GM12878 (cell line): ENCODE data around the gene SPATS2L. TPM values are rescaled to one million over a fixed set of nuclear protein-coding genes. Genes with fewer than 3 reads are reported as not detected.

Source experiments
- ATAC-seq: fragments of 200-7000 bp; cut with Tn5 transposase; 3 replicates; pipeline ENCODE4 v1.9.1; 2020; ENCODE audit warnings: mild to moderate bottlenecking, moderate library complexity
- BruUV-seq: library from RNA; stranded (reverse); fragments of 400-500 nt; replicated peaks from 2 replicates; lab custom pipeline; 2021; lab: Mats Ljungman, UMichigan
- CTCF ChIA-PET: fragments of 300-600 bp; sonication (Branson Sonifier 250); formaldehyde crosslinking; extraction: SDS; loops from one replicate; lab custom pipeline; 2021; ENCODE audit warnings: inconsistent platforms; lab: Yijun Ruan, JAX
- POLR2A ChIA-PET: fragments of 350-600 bp; formaldehyde crosslinking; extraction: SDS; loops from one replicate; lab custom pipeline; 2021; ENCODE audit warnings: inconsistent platforms; lab: Charles Lee
- RAD21 ChIA-PET: fragments of 300-600 bp; sonication (Branson Sonifier 250); formaldehyde crosslinking; loops from one replicate; lab custom pipeline; 2023; ENCODE audit warnings: antibody characterized with exemption; ENCODE audit not compliant: unreplicated experiment; lab: Charles Lee
- SMC1A ChIA-PET: fragments of 300-600 bp; sonication (Branson Sonifier 250); formaldehyde crosslinking; loops from one replicate; lab custom pipeline; 2023; ENCODE audit not compliant: unreplicated experiment, uncharacterized antibody; lab: Charles Lee
- DNase-seq: peaks from one replicate; pipeline ENCODE4 v3.0.0-alpha.2; 2011; ENCODE audit warnings: low read depth, low spot score
- FAIRE-seq: peaks from 3 replicates; lab custom pipeline; 2011; peaks lifted over from hg19 to GRCh38; lab: Jason Lieb, UNC
- H2AFZ ChIP-seq: 2 replicates; pipeline ENCODE4 v1.6.0; 2011; ENCODE audit warnings: low read depth, low read length, control low read depth; ENCODE audit not compliant: control insufficient read depth
- H3K27ac ChIP-seq: 2 replicates; pipeline ENCODE4 v1.5.1; 2011; ENCODE audit warnings: control low read depth; ENCODE audit not compliant: control insufficient read depth, insufficient read depth
- H3K27me3 ChIP-seq, 2 experiments: replicated peaks in 1 of 2; 2 replicates each; pipeline versions ENCODE4 v1.6.0 to v1.6.1; 2011; ENCODE audit warnings: low read length in 1 of 2; ENCODE audit not compliant: control insufficient read depth in 2 of 2, insufficient read depth in 2 of 2
- H3K36me3 ChIP-seq, 2 experiments: 2 replicates each; pipeline ENCODE4 v1.5.1; 2011; ENCODE audit warnings: low read length in 1 of 2; ENCODE audit not compliant: control insufficient read depth in 2 of 2, insufficient read depth in 2 of 2
- H3K4me1 ChIP-seq: 2 replicates; pipeline ENCODE4 v1.6.1; 2011; ENCODE audit warnings: mild to moderate bottlenecking, low read length, moderate library complexity, mixed read lengths; ENCODE audit not compliant: control insufficient read depth, insufficient read depth
- H3K4me2 ChIP-seq: 2 replicates; pipeline ENCODE4 v1.6.0; 2011; ENCODE audit warnings: control low read depth; ENCODE audit not compliant: control insufficient read depth, insufficient read depth
- H3K4me3 ChIP-seq: fragments of 200-600 bp; sonication (generic); 2 replicates; pipeline ENCODE4 v1.5.1; 2016
- H3K79me2 ChIP-seq: 2 replicates; pipeline ENCODE4 v1.6.0; 2011; ENCODE audit warnings: low read length; ENCODE audit not compliant: control insufficient read depth, insufficient read depth
- H3K9ac ChIP-seq: 2 replicates; pipeline ENCODE4 v1.8.0; 2011; ENCODE audit warnings: low read length, control low read depth, mixed read lengths; ENCODE audit not compliant: control insufficient read depth, insufficient read depth
- H3K9me3 ChIP-seq: replicated peaks from 3 replicates; pipeline ENCODE4 v1.5.1; 2011; ENCODE audit warnings: mild to moderate bottlenecking, low read length; ENCODE audit not compliant: control insufficient read depth, insufficient read depth
- H4K20me1 ChIP-seq: 2 replicates; pipeline ENCODE4 v1.6.0; 2011; ENCODE audit not compliant: control insufficient read depth, insufficient read depth
- ATF7 ChIP-seq: fragments of 450-650 bp; IDR thresholded peaks from 2 replicates; pipeline ENCODE4 v1.6.1; 2016; ENCODE audit warnings: low read depth, mild to moderate bottlenecking
- EED ChIP-seq: sonication (generic); IDR thresholded peaks from 2 replicates; pipeline ENCODE4 v1.6.1; 2016; ENCODE audit warnings: antibody characterized with exemption, low read depth
- GATAD2B ChIP-seq: fragments of 450-650 bp; conservative IDR thresholded peaks from 2 replicates; pipeline ENCODE4 v1.6.1; 2017; ENCODE audit warnings: low read depth, mild to moderate bottlenecking, moderate library complexity
- NFYA ChIP-seq: IDR thresholded peaks from 2 replicates; pipeline ENCODE4 v1.6.1; 2011; ENCODE audit warnings: low read depth, mild to moderate bottlenecking, low read length, improper control_type of control experiment, borderline replicate concordance
- NR2C1 ChIP-seq: fragments of 450-650 bp; IDR thresholded peaks from 2 replicates; pipeline ENCODE4 v1.6.1; 2017; ENCODE audit warnings: antibody characterized with exemption, mild to moderate bottlenecking, moderate library complexity
- RAD51 ChIP-seq: fragments of 450-650 bp; IDR thresholded peaks from 2 replicates; pipeline ENCODE4 v1.6.1; 2016; ENCODE audit warnings: moderate library complexity, mild to moderate bottlenecking, inconsistent platforms
- SPI1 ChIP-seq: IDR thresholded peaks from 2 replicates; pipeline ENCODE4 v1.6.1; 2011; ENCODE audit warnings: low read depth, mild to moderate bottlenecking, low read length, moderate library complexity, borderline replicate concordance; ENCODE audit not compliant: insufficient read depth
- SUPT20H ChIP-seq: IDR thresholded peaks from 2 replicates; pipeline ENCODE4 v1.6.1; 2011; ENCODE audit warnings: low read depth, mild to moderate bottlenecking, low read length, moderate library complexity, borderline replicate concordance; ENCODE audit not compliant: control insufficient read depth
- YBX1 ChIP-seq: fragments of 450-650 bp; IDR thresholded peaks from 2 replicates; pipeline ENCODE4 v1.6.1; 2016; ENCODE audit warnings: antibody characterized with exemption
- WGBS: methylation state at CpG from one replicate; pipeline ENCODE4 v1.1.6; 2016; ENCODE audit warnings: low lambda C conversion rate; ENCODE audit not compliant: insufficient replicate concordance, insufficient coverage; ENCODE audit errors: missing lambda C conversion rate; 5-methylcytosine and 5-hydroxymethylcytosine counted together
- in situ Hi-C: fragments of 300-500 bp; cut with MboI; formaldehyde crosslinking; loops from 9 replicates; pipeline ENCODE4 v1.14.3; 2018; ENCODE audit warnings: mixed read lengths
- intact Hi-C: fragments of 100-400 bp; cut with micrococcal nuclease; formaldehyde crosslinking; loops from one replicate; pipeline ENCODE4 v1.14.2; 2022; ENCODE audit not compliant: unreplicated experiment
- polyA plus RNA-seq, 11 experiments: library from polyadenylated mRNA; depleted of rRNA in 4 of 11; unstranded in 6 of 11; stranded (reverse) in 5 of 11; fragments of >200 nt; fragmentation: Nextera tagmentation in 4 of 11; fragmentation: Illumina TruSeq in 1 of 11; extraction: Ambion mirVana in 4 of 11; extraction: Trizol in 1 of 11; gene quantifications; 1 replicate in 1 of 11; 2 replicates in 10 of 11; pipeline versions ENCODE4 v1.2.1 to v1.2.3, GENCODE V29; 2011 to 2016; ENCODE audit warnings: inconsistent platforms in 2 of 11, missing spikeins in 2 of 11, low read depth in 1 of 11
- total RNA-seq, 4 experiments: library from RNA; depleted of rRNA in 3 of 4; stranded (reverse); fragments of >200 nt in 3 of 4; fragmentation: Illumina TruSeq in 1 of 4; extraction: Trizol in 1 of 4; gene quantifications; 2 replicates each; pipeline versions ENCODE4 v1.2.1 to v1.2.3, GENCODE V29; 2013 to 2021
- TF ChIP-seq, protein P1 (sequence below): fragments of 150-350 bp; IDR thresholded peaks from 2 replicates; pipeline ENCODE4 v1.6.1; 2014; ENCODE audit warnings: mild to moderate bottlenecking, low read depth, low read length
- TF ChIP-seq, protein P2 (sequence below): fragments of 450-650 bp; conservative IDR thresholded peaks from 2 replicates; pipeline ENCODE4 v1.6.1; 2017; ENCODE audit warnings: mild to moderate bottlenecking, moderate library complexity

SPATS2L gene
- total and polyA plus RNA-seq, 10 of the 15 experiments (the other 5 are each of a cell fraction or from before 2014, with no cell fraction given): 5.2 to 30.0 (median 20.1) TPM

DNA sequence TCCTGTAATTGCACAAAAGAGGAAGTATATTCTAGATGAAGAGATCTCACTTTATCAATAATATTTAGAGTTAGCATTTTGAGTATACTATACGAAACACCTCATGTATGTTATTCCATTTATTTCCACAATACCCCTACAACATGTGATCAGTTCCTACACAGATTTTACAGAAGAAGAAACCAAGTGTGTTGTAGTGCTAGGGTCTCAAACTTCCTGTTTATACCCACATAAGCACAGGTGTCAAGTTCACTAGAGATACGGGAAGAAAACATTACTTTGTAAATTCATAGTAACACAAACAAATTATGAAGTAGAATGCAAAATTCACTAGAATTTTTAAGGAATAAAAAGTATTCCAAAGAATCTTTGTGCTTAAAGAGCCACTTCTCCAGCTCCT is 157.0 kb downstream of the SPATS2L start:
- FAIRE-seq (no peak), ATAC-seq (no peak), DNase-seq (no peak)
- BruUV-seq: no TSS peak
- Histone ChIP-seq H3K4me2 (no peak overlapping the region), H3K4me1 (no peaks in the 10 kb centered on the region), H3K36me3 (peaks cover 0 to 4% of the 10 kb centered on the region in 2 experiments; a peak in 2 of 4 replicates), H3K9me3 (no peaks in the 10 kb centered on the region), H3K27me3 (no peaks in the 10 kb centered on the region), H3K79me2 (no peaks in the 10 kb centered on the region), H2AFZ (no peak overlapping the region), H4K20me1 (no peaks in the 10 kb centered on the region), H3K4me3 (no peak overlapping the region), H3K27ac (no peak overlapping the region), H3K9ac (no peak overlapping the region)
- in situ Hi-C loops: no loop called here
- ChIA-PET CTCF (interaction anchor here (1.0 to 2.6 kb wide), 2 partner anchors 9 to 18 kb away, joined by 3 to 13 read pairs; no protein-coding TSS in a partner anchor), POLR2A (interaction anchor here (0.6 kb wide), 1 partner anchor 389 kb away, joined by 3 read pairs; no protein-coding TSS in a partner anchor), SMC1A (interaction anchor here (0.7 to 1.6 kb wide), 2 partner anchors 9 to 90 kb away, joined by 3 to 5 read pairs; no protein-coding TSS in a partner anchor), RAD21 (no interaction called here)
- WGBS: 77% methylated on average over 2 of the region's 2 CpGs
- intact Hi-C loops: no loop called here
- TF ChIP-seq ATF7: no peak
- TF ChIP-seq SPI1: no peak
- TF ChIP-seq, protein P1, sequence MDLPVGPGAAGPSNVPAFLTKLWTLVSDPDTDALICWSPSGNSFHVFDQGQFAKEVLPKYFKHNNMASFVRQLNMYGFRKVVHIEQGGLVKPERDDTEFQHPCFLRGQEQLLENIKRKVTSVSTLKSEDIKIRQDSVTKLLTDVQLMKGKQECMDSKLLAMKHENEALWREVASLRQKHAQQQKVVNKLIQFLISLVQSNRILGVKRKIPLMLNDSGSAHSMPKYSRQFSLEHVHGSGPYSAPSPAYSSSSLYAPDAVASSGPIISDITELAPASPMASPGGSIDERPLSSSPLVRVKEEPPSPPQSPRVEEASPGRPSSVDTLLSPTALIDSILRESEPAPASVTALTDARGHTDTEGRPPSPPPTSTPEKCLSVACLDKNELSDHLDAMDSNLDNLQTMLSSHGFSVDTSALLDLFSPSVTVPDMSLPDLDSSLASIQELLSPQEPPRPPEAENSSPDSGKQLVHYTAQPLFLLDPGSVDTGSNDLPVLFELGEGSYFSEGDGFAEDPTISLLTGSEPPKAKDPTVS: no peak
- no peak for TF ChIP-seq NFYA
- no peak for TF ChIP-seq YBX1
- no peak for TF ChIP-seq GATAD2B
- TF ChIP-seq EED: no peak
- TF ChIP-seq SUPT20H: no peak
- no peak for TF ChIP-seq NR2C1
- TF ChIP-seq RAD51: no peak
- TF ChIP-seq, protein P2, sequence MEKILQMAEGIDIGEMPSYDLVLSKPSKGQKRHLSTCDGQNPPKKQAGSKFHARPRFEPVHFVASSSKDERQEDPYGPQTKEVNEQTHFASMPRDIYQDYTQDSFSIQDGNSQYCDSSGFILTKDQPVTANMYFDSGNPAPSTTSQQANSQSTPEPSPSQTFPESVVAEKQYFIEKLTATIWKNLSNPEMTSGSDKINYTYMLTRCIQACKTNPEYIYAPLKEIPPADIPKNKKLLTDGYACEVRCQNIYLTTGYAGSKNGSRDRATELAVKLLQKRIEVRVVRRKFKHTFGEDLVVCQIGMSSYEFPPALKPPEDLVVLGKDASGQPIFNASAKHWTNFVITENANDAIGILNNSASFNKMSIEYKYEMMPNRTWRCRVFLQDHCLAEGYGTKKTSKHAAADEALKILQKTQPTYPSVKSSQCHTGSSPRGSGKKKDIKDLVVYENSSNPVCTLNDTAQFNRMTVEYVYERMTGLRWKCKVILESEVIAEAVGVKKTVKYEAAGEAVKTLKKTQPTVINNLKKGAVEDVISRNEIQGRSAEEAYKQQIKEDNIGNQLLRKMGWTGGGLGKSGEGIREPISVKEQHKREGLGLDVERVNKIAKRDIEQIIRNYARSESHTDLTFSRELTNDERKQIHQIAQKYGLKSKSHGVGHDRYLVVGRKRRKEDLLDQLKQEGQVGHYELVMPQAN: no peak
